ENCODE data around the gene SLC7A7. TPM values are rescaled to one million over a fixed set of nuclear protein-coding genes. Genes with fewer than 3 reads are reported as not detected.
"Not testable (repeated sequence)": the region's sequence is repeated elsewhere in the genome, so short reads cannot be mapped to it uniquely, and the experiment has no call there.

The SLC7A7 gene
- total RNA-seq, 1 donor: 2.5 TPM

GRCh38 chr14:22766457-22767322 is 48.5 kb downstream of the SLC7A7 start, which contains the start of gene OXA1L:
TSS of gene OXA1L (plus strand) at chr14:22766688. CDS start at chr14:22766702, 14 bp downstream.
- DNase-seq (ENCODE audit: low read depth): peak; percentile 99
- peak within 1 kb of the TSS; percentile 98 for H3K4me3 ChIP-seq (ENCODE audit: low read depth, low read length)
- TF ChIP-seq CTCF (IDR thresholded peaks at IDR 0.05; ENCODE audit: insufficient read depth, low read length): no peak

DNA sequence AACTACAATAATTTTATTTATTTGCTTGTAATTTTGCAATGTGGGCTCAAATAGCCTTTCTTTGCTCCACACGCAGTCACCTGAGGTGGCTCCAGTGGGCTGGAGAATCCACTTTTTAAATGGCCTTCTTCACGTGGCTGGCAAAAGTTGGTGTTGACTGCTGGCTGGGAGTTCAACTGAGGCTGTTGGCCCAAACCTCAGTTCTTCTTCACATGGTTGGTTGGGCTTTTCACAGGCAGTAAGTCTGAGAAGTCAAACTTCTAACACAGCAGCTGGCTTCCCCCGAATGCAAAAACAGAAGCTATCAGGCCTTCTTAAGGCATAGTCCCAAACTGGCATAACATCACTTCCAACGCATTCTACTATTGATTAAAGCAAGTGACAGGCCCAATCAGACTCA is 50.9 kb downstream of the SLC7A7 start:
- no peak overlapping the region for H3K4me3 ChIP-seq (ENCODE audit: low read depth, low read length)
- no peak for DNase-seq (ENCODE audit: low read depth)
- no peak for TF ChIP-seq CTCF (IDR thresholded peaks at IDR 0.05; ENCODE audit: insufficient read depth, low read length)

GRCh38 chr14:22761734-22762133 is 53.5 kb downstream of the SLC7A7 start:
- no peak for DNase-seq (ENCODE audit: low read depth)
- no peak overlapping the region for H3K4me3 ChIP-seq (ENCODE audit: low read depth, low read length)
- no peak for TF ChIP-seq CTCF (IDR thresholded peaks at IDR 0.05; ENCODE audit: insufficient read depth, low read length)

- not testable (repeated sequence) for H3K4me3 ChIP-seq (ENCODE audit: low read depth, low read length); DNase-seq (ENCODE audit: low read depth)
Observed at GRCh38 chr14:22757972-22758650, 57.1 kb downstream of the SLC7A7 start.

- no peak for DNase-seq (ENCODE audit: low read depth)
- no peak for TF ChIP-seq CTCF (IDR thresholded peaks at IDR 0.05; ENCODE audit: insufficient read depth, low read length)
- H3K4me3 ChIP-seq (ENCODE audit: low read depth, low read length): no peak overlapping the region
Observed at GRCh38 chr14:22753586-22753985, 61.6 kb downstream of the SLC7A7 start.

- no peak for DNase-seq (ENCODE audit: low read depth)
- no peak for TF ChIP-seq CTCF (IDR thresholded peaks at IDR 0.05; ENCODE audit: insufficient read depth, low read length)
- no peak overlapping the region for H3K4me3 ChIP-seq (ENCODE audit: low read depth, low read length)
Observed at GRCh38 chr14:22752422-22752821, 62.8 kb downstream of the SLC7A7 start.

- no peak for DNase-seq (ENCODE audit: low read depth)
- no peak overlapping the region for H3K4me3 ChIP-seq (ENCODE audit: low read depth, low read length)
- no peak for TF ChIP-seq CTCF (IDR thresholded peaks at IDR 0.05; ENCODE audit: insufficient read depth, low read length)
Observed at GRCh38 chr14:22748631-22749068, 66.6 kb downstream of the SLC7A7 start.

All from fibroblast of the aortic adventitia (primary cell).